Neuronal stem cell (in vitro differentiated cells): ENCODE data around the gene SLC2A13.

ENCODE experiments used
- DNase-seq: peaks from one replicate; pipeline ENCODE4 v3.0.0-alpha.2; 2013; ENCODE audit warnings: low spot score
- H2AFZ ChIP-seq: one replicate; pipeline ENCODE4 v1.6.1; 2013; ENCODE audit warnings: mild to moderate bottlenecking, low read length, inconsistent platforms
- H2AK5ac ChIP-seq: 2 replicates; pipeline ENCODE4 v1.6.1; 2013; ENCODE audit warnings: low read depth, mild to moderate bottlenecking, inconsistent platforms, low read length, moderate library complexity, mixed read lengths
- H2BK120ac ChIP-seq: 2 replicates; pipeline ENCODE4 v1.6.1; 2013; ENCODE audit warnings: low read depth, mild to moderate bottlenecking, inconsistent platforms, low read length, moderate library complexity, mixed read lengths
- H2BK12ac ChIP-seq: one replicate; pipeline ENCODE4 v1.6.1; 2013; ENCODE audit warnings: low read length, inconsistent platforms
- H2BK15ac ChIP-seq: 2 replicates; pipeline ENCODE4 v1.6.1; 2013; ENCODE audit warnings: mild to moderate bottlenecking, low read length, inconsistent platforms, mixed read lengths
- H2BK5ac ChIP-seq: one replicate; pipeline ENCODE4 v1.6.1; 2013; ENCODE audit warnings: inconsistent platforms, mild to moderate bottlenecking, low read length, moderate library complexity
- H3K14ac ChIP-seq: one replicate; pipeline ENCODE4 v1.6.1; 2013; ENCODE audit warnings: low read length, inconsistent platforms
- H3K18ac ChIP-seq: 2 replicates; pipeline ENCODE4 v1.6.1; 2013; ENCODE audit warnings: low read length, inconsistent platforms
- H3K23ac ChIP-seq: 2 replicates; pipeline ENCODE4 v1.6.1; 2013; ENCODE audit warnings: low read depth, mild to moderate bottlenecking, mixed read lengths, low read length, inconsistent platforms; ENCODE audit not compliant: poor library complexity
- H3K27ac ChIP-seq: replicated peaks from 3 replicates; pipeline ENCODE4 v1.5.1; 2013; ENCODE audit warnings: low read length, inconsistent platforms
- H3K27me3 ChIP-seq, 3 experiments: 2 replicates each; pipeline ENCODE4 v1.6.1; 2013; ENCODE audit warnings: low read length in 3 of 3, mild to moderate bottlenecking in 2 of 3, inconsistent platforms in 1 of 3, low read depth in 1 of 3, mixed read lengths in 1 of 3, moderate library complexity in 1 of 3; ENCODE audit not compliant: control insufficient read depth in 3 of 3, insufficient read depth in 3 of 3
- H3K36me3 ChIP-seq, 2 donors: replicated peaks in 1 of 2; 2 replicates each; pipeline ENCODE4 v1.6.1; 2013; ENCODE audit warnings: low read length in 2 of 2; ENCODE audit not compliant: control insufficient read depth in 2 of 2, insufficient read depth in 2 of 2
- H3K4ac ChIP-seq: 2 replicates; pipeline ENCODE4 v1.6.1; 2013; ENCODE audit warnings: inconsistent platforms, mild to moderate bottlenecking, low read length, moderate library complexity
- H3K4me1 ChIP-seq, 2 donors: 1 replicate in 1 of 2; 2 replicates in 1 of 2; pipeline ENCODE4 v1.6.1; 2013; ENCODE audit warnings: low read length in 2 of 2, low read depth in 1 of 2; ENCODE audit not compliant: control insufficient read depth in 2 of 2, insufficient read depth in 1 of 2
- H3K4me2 ChIP-seq: one replicate; pipeline ENCODE4 v1.6.1; 2013; ENCODE audit warnings: mild to moderate bottlenecking, low read length, inconsistent platforms; ENCODE audit not compliant: insufficient read depth, poor library complexity, severe bottlenecking
- H3K4me3 ChIP-seq, 2 donors: 2 replicates each; pipeline ENCODE4 v1.5.1; 2013; ENCODE audit warnings: low read length in 2 of 2, mild to moderate bottlenecking in 2 of 2, inconsistent platforms in 1 of 2, moderate library complexity in 1 of 2
- H3K79me1 ChIP-seq: one replicate; pipeline ENCODE4 v1.6.1; 2013; ENCODE audit warnings: low read depth, mild to moderate bottlenecking, inconsistent platforms, low read length, moderate library complexity
- H3K9ac ChIP-seq: one replicate; pipeline ENCODE4 v1.6.1; 2013; ENCODE audit warnings: mild to moderate bottlenecking, low read depth, low read length, inconsistent platforms; ENCODE audit not compliant: poor library complexity
- H3K9me3 ChIP-seq, 2 donors: replicated peaks in 1 of 2; 2 replicates each; pipeline versions ENCODE3 to v1.6.1; 2013; ENCODE audit warnings: low read length in 2 of 2, mild to moderate bottlenecking in 2 of 2, inconsistent platforms in 1 of 2, low read depth in 1 of 2, mixed read lengths in 1 of 2, moderate library complexity in 1 of 2; ENCODE audit not compliant: control insufficient read depth in 2 of 2, insufficient read depth in 1 of 2
- H4K8ac ChIP-seq: one replicate; pipeline ENCODE4 v1.6.1; 2013; ENCODE audit warnings: low read depth, mild to moderate bottlenecking, inconsistent platforms, low read length, moderate library complexity
- H4K91ac ChIP-seq: one replicate; pipeline ENCODE4 v1.6.1; 2013; ENCODE audit warnings: low read length, low read depth, mild to moderate bottlenecking, inconsistent platforms; ENCODE audit not compliant: poor library complexity
- WGBS, 2 donors: extraction: QIAGEN DNeasy Blood & Tissue Kit; methylation state at CpG; one replicate each; pipeline ENCODE4 v1.1.7; 2013; ENCODE audit warnings: missing lambda C conversion rate in 2 of 2, mixed read lengths in 1 of 2; ENCODE audit not compliant: insufficient read length in 2 of 2, insufficient replicate concordance in 1 of 2; ENCODE audit errors: extremely low coverage in 2 of 2; 5-methylcytosine and 5-hydroxymethylcytosine counted together

The SLC2A13 gene

DNA sequence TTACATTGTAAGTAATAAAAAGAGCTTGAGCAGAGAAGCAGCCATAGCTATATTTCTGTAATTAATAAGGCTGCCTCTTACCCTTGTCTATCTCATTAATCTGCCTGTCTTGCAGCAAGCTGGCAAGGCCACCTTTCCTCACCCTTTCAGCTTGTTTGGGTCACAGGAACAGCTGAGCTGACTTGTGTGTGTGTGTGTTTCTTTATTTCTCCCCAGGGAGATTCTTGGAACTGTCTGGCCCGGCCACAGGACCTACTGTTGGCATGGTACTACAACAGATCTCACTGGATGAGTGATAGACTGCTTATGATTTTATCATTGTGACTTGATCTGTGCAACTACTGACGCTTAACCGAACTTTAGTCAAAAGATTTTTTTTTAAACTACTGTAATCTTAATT lies 213.7 kb downstream of the SLC2A13 start:
- H3K4me1 ChIP-seq: no peaks in the 10 kb centered on the region
- H3K9me3 ChIP-seq: no peaks in the 10 kb centered on the region
- H3K4me3 ChIP-seq: no peak overlapping the region
- H2AFZ ChIP-seq: no peak overlapping the region
- no peak overlapping the region for H2BK5ac ChIP-seq
- H2AK5ac ChIP-seq: no peak overlapping the region
- H3K18ac ChIP-seq: no peak overlapping the region
- H4K8ac ChIP-seq: no peak overlapping the region
- H3K23ac ChIP-seq: no peak overlapping the region
- WGBS, 2 donors: no CpG with 5 or more reads among the region's 3 CpGs
- no peak overlapping the region for H3K9ac ChIP-seq
- H3K79me1 ChIP-seq: no peaks in the 10 kb centered on the region
- H2BK15ac ChIP-seq: no peak overlapping the region
- H3K4ac ChIP-seq: no peak overlapping the region
- H4K91ac ChIP-seq: no peak overlapping the region
- H3K4me2 ChIP-seq: no peak overlapping the region
- no peak overlapping the region for H2BK12ac ChIP-seq
- no peak overlapping the region for H3K27ac ChIP-seq
- no peaks in the 10 kb centered on the region for H3K36me3 ChIP-seq
- H3K14ac ChIP-seq: no peak overlapping the region
- no peak for DNase-seq
- H2BK120ac ChIP-seq: no peak overlapping the region
- H3K27me3 ChIP-seq: no peaks in the 10 kb centered on the region

DNA sequence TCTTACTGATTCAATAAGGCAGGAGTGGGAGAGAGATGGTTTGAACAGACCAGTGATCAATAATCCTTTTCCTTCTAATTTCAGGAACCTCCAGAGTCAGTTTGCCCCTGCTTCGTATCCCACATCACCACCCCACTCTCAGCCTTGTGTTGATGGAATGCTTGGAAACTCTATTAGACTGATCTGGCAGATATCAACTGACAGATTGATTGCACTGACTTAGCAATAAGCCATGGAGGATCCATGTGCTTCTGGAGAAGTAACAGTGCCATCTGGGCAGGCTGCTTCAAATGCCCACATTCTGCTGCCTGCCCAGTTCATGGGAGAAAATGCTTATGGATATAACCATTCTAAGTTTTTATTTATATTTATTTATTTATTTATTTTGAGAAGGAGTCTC lies 218.0 kb downstream of the SLC2A13 start:
- no peak overlapping the region for H3K4me2 ChIP-seq
- no peak for DNase-seq
- no peak overlapping the region for H4K91ac ChIP-seq
- no peak overlapping the region for H2BK15ac ChIP-seq
- H2BK5ac ChIP-seq: no peak overlapping the region
- no peak overlapping the region for H3K27ac ChIP-seq
- no peak overlapping the region for H3K14ac ChIP-seq
- no peaks in the 10 kb centered on the region for H3K9me3 ChIP-seq
- no peaks in the 10 kb centered on the region for H3K4me1 ChIP-seq
- no peak overlapping the region for H2BK12ac ChIP-seq
- H3K4ac ChIP-seq: no peak overlapping the region
- no peak overlapping the region for H2AFZ ChIP-seq
- H4K8ac ChIP-seq: no peak overlapping the region
- no peaks in the 10 kb centered on the region for H3K27me3 ChIP-seq
- H2AK5ac ChIP-seq: no peak overlapping the region
- H3K23ac ChIP-seq: no peak overlapping the region
- no CpG with 5 or more reads among the region's 1 CpG for WGBS, 2 donors
- no peak overlapping the region for H3K9ac ChIP-seq
- H2BK120ac ChIP-seq: no peak overlapping the region
- H3K4me3 ChIP-seq: no peak overlapping the region
- H3K36me3 ChIP-seq: no peaks in the 10 kb centered on the region
- no peaks in the 10 kb centered on the region for H3K79me1 ChIP-seq
- no peak overlapping the region for H3K18ac ChIP-seq

DNA sequence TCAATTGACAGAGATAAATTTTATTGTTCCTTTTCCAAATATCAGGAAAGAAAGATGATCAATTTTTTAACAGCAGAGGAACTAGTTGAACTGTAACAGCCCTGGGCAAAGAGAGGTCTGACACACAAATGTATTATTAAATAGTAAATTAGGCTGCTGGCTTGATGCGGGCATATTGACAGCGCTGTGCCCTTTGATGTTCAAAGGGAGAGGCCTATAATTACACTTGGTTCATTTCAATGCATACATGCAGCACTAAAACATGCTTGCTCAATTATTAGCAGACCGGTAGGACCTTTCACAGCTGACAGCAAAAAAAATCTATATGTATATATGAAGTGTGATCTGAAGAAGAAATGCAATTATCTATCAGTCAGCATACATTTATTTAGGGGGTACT lies 219.8 kb downstream of the SLC2A13 start:
- DNase-seq: no peak
- H2BK15ac ChIP-seq: no peak overlapping the region
- H3K4me2 ChIP-seq: no peak overlapping the region
- H3K4me3 ChIP-seq: no peak overlapping the region
- no peak overlapping the region for H3K27ac ChIP-seq
- H3K27me3 ChIP-seq: no peaks in the 10 kb centered on the region
- no CpG with 5 or more reads among the region's 3 CpGs for WGBS, 2 donors
- H3K18ac ChIP-seq: no peak overlapping the region
- no peak overlapping the region for H4K8ac ChIP-seq
- H2BK5ac ChIP-seq: no peak overlapping the region
- H3K4me1 ChIP-seq: no peaks in the 10 kb centered on the region
- no peak overlapping the region for H3K9ac ChIP-seq
- no peaks in the 10 kb centered on the region for H3K36me3 ChIP-seq
- H3K14ac ChIP-seq: no peak overlapping the region
- no peak overlapping the region for H2AK5ac ChIP-seq
- no peak overlapping the region for H2BK12ac ChIP-seq
- H4K91ac ChIP-seq: no peak overlapping the region
- H3K23ac ChIP-seq: no peak overlapping the region
- no peak overlapping the region for H2AFZ ChIP-seq
- no peaks in the 10 kb centered on the region for H3K79me1 ChIP-seq
- H3K4ac ChIP-seq: no peak overlapping the region
- H2BK120ac ChIP-seq: no peak overlapping the region
- no peaks in the 10 kb centered on the region for H3K9me3 ChIP-seq

DNA sequence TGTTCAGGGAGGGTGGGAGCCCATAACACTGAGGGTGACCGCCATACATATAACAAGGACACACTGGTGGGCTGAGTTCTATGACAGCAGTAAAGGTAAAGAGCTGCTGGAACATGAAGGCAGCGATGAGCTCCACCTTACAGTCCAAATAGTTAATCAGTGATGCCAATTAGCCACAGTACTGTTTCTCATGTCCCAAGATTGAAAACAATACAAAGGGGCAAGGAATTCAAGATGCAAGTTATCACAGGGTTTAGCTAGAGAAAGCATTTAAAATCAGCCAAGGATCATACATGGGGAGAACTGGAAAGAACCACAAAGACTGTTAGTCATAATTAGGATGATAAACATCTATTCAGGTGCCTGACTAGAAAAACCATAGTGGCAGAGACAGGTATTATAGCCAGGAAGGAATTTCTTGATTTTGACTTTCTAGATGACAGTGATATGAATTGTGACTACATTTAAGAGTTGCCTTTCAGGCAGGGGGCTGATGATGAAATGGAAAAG lies 221.2 kb downstream of the SLC2A13 start:
- Histone ChIP-seq H3K79me1 (no peaks in the 10 kb centered on the region), H2AK5ac (no peak overlapping the region), H3K4ac (no peak overlapping the region), H2BK12ac (no peak overlapping the region), H2BK15ac (no peak overlapping the region), H4K91ac (no peak overlapping the region), H3K27me3 (no peaks in the 10 kb centered on the region), H2BK5ac (no peak overlapping the region), H2AFZ (no peak overlapping the region), H3K36me3 (no peaks in the 10 kb centered on the region), H3K4me2 (no peak overlapping the region), H3K4me1 (no peaks in the 10 kb centered on the region), H3K27ac (no peak overlapping the region), H2BK120ac (no peak overlapping the region), H3K14ac (no peak overlapping the region), H3K18ac (no peak overlapping the region), H3K9me3 (peaks cover 2 to 4% of the 10 kb centered on the region in 2 donors), H3K9ac (no peak overlapping the region), H4K8ac (no peak overlapping the region), H3K4me3 (no peak overlapping the region), H3K23ac (no peak overlapping the region)
- no CpG with 5 or more reads among the region's 2 CpGs for WGBS, 2 donors
- no peak for DNase-seq
